ENCODE results near the gene MCM9. TPM values are rescaled to one million over a fixed set of nuclear protein-coding genes. Genes with fewer than 3 reads are reported as not detected.

MCM9 gene
- total RNA-seq, 2 donors from 2014 or later: 17.8 to 21.2 TPM

- H3K27me3 ChIP-seq (ENCODE audit: control insufficient read depth, insufficient read depth, low read length, poor library complexity, severe bottlenecking): no peaks in the 10 kb centered on the region
- Mint-ChIP-seq H3K36me3 (ENCODE audit: low read depth) (peaks cover 2% of the 10 kb centered on the region), H3K4me1 (peaks cover 18% of the 10 kb centered on the region), H3K27ac (no peak overlapping the region), H3K4me3 (no peak overlapping the region), H3K9me3 (peaks cover 11% of the 10 kb centered on the region), H3K27me3 (ENCODE audit: insufficient read depth) (no peaks in the 10 kb centered on the region)
- DNase-seq: no peak
- no peak for TF ChIP-seq CTCF (conservative IDR thresholded peaks at IDR 0.05)
- peaks cover 9% of the 10 kb centered on the region for H3K9me3 ChIP-seq (ENCODE audit: control insufficient read depth, low read length)
- WGBS, 2 experiments (ENCODE audit: insufficient coverage in 1 of 2, insufficient read length in 1 of 2): 94 to 100% methylated on average over 1 to 5 of the region's 5 CpGs
- H3K27ac ChIP-seq (ENCODE audit: low read depth, low read length): no peak overlapping the region
- no peaks in the 10 kb centered on the region for H3K36me3 ChIP-seq (ENCODE audit: control insufficient read depth, insufficient read depth, low read length)
- no peak overlapping the region for H3K9ac ChIP-seq (ENCODE audit: extremely low read depth, low read length, poor library complexity, severe bottlenecking)
- H3K4me3 ChIP-seq (ENCODE audit: low read length): no peak overlapping the region
- H3K4me1 ChIP-seq (ENCODE audit: control insufficient read depth, insufficient read depth, low read length): peaks cover 7% of the 10 kb centered on the region
Observed at GRCh38 chr6:118789419-118789818, 145.5 kb downstream of the MCM9 start.

GRCh38 chr6:118788702-118789101, 146.3 kb downstream of the MCM9 start:
- no peak overlapping the region for H3K27ac Mint-ChIP-seq
- H3K9ac ChIP-seq (ENCODE audit: extremely low read depth, low read length, poor library complexity, severe bottlenecking): no peak overlapping the region
- H3K36me3 Mint-ChIP-seq (ENCODE audit: low read depth): peaks cover 2% of the 10 kb centered on the region
- H3K9me3 Mint-ChIP-seq: peaks cover 11% of the 10 kb centered on the region
- TF ChIP-seq CTCF (conservative IDR thresholded peaks at IDR 0.05): no peak
- H3K27me3 ChIP-seq (ENCODE audit: control insufficient read depth, insufficient read depth, low read length, poor library complexity, severe bottlenecking): no peaks in the 10 kb centered on the region
- no peaks in the 10 kb centered on the region for H3K36me3 ChIP-seq (ENCODE audit: control insufficient read depth, insufficient read depth, low read length)
- DNase-seq: no peak
- no peak overlapping the region for H3K4me3 Mint-ChIP-seq
- peaks cover 12% of the 10 kb centered on the region for H3K4me1 ChIP-seq (ENCODE audit: control insufficient read depth, insufficient read depth, low read length)
- peaks cover 19% of the 10 kb centered on the region for H3K4me1 Mint-ChIP-seq
- H3K4me3 ChIP-seq (ENCODE audit: low read length): no peak overlapping the region
- 96% methylated on average over 3 of the region's 4 CpGs; no CpG with 5 or more reads in 1 of the 2 experiments for WGBS, 2 experiments (ENCODE audit: insufficient coverage in 1 of 2, insufficient read length in 1 of 2)
- peaks cover 9% of the 10 kb centered on the region for H3K9me3 ChIP-seq (ENCODE audit: control insufficient read depth, low read length)
- no peak overlapping the region for H3K27ac ChIP-seq (ENCODE audit: low read depth, low read length)
- H3K27me3 Mint-ChIP-seq (ENCODE audit: insufficient read depth): no peaks in the 10 kb centered on the region

GRCh38 chr6:118787724-118788423, 147.1 kb downstream of the MCM9 start:
- 94 to 95% methylated on average over 6 of the region's 6 CpGs for WGBS, 2 experiments (ENCODE audit: insufficient coverage in 1 of 2, insufficient read length in 1 of 2)
- no peak overlapping the region for H3K27ac ChIP-seq (ENCODE audit: low read depth, low read length)
- H3K36me3 Mint-ChIP-seq (ENCODE audit: low read depth): peaks cover 2% of the 10 kb centered on the region
- H3K4me1 ChIP-seq (ENCODE audit: control insufficient read depth, insufficient read depth, low read length): peaks cover 12% of the 10 kb centered on the region
- no peak for TF ChIP-seq CTCF (conservative IDR thresholded peaks at IDR 0.05)
- no peaks in the 10 kb centered on the region for H3K27me3 Mint-ChIP-seq (ENCODE audit: insufficient read depth)
- peaks cover 19% of the 10 kb centered on the region for H3K4me1 Mint-ChIP-seq
- peaks cover 11% of the 10 kb centered on the region for H3K9me3 Mint-ChIP-seq
- H3K36me3 ChIP-seq (ENCODE audit: control insufficient read depth, insufficient read depth, low read length): no peaks in the 10 kb centered on the region
- no peak overlapping the region for H3K27ac Mint-ChIP-seq
- H3K27me3 ChIP-seq (ENCODE audit: control insufficient read depth, insufficient read depth, low read length, poor library complexity, severe bottlenecking): no peaks in the 10 kb centered on the region
- no peak overlapping the region for H3K4me3 ChIP-seq (ENCODE audit: low read length)
- no peak for DNase-seq
- H3K9ac ChIP-seq (ENCODE audit: extremely low read depth, low read length, poor library complexity, severe bottlenecking): no peak overlapping the region
- H3K9me3 ChIP-seq (ENCODE audit: control insufficient read depth, low read length): peaks cover 9% of the 10 kb centered on the region
- H3K4me3 Mint-ChIP-seq: no peak overlapping the region
